ENCODE data around the gene TMEM11. TPM values are rescaled to one million over a fixed set of nuclear protein-coding genes. Genes with fewer than 3 reads are reported as not detected.

TMEM11 gene
- total RNA-seq, 1 donor from 2014 or later: 39.7 TPM

DNA sequence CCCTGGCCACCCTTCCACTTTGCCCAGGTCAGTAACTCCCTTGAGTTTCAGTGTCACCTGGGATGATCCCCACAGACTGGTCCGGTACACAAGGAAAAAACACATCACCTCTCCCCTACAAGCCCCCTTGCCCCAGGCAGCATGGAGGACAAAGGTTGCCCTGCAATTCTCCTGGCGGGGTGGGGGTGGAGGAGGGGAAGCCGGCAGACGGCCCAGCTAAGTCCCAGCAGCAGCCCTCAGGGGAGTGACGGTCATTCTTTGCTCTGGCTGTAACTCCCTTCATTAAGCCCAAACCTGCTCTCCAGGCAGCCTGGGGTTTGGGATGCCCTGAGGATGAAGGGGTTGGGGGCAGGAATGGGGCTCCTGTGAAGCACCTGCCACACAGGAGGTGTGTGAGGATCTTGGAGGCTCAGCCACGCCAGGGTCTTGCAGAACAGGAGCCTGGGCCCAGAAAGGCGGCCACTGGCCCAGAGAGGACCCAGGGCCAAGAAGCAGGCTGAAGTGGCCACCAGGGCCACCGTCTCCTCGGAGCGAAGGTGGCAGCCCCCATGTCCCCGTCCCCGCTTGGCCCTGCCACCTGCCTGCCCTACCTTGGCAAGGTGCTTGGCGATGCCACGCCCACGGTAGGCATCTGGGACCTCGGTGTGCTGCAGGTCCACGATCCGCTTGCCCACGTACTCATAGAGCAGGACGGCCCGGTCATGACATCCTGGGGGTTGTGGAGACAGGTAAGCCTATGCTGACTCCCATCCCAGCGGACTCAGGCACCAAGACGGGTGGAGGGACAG lies 29.7 kb upstream of the TMEM11 start:
- Histone ChIP-seq H3K27me3 (ENCODE audit: low read depth) (no peaks in the 10 kb centered on the region), H3K9me3 (replicated peaks) (no peaks in the 10 kb centered on the region), H3K4me1 (peaks cover 64% of the 10 kb centered on the region), H3K36me3 (peaks cover 7% of the 10 kb centered on the region), H3K4me3 (no peak overlapping the region), H3K27ac (replicated peaks) (peak overlapping the region; percentile 85)
- intact Hi-C loops (cut with micrococcal nuclease): no loop called here
- DNase-seq: no peak
- TF ChIP-seq, protein P1, sequence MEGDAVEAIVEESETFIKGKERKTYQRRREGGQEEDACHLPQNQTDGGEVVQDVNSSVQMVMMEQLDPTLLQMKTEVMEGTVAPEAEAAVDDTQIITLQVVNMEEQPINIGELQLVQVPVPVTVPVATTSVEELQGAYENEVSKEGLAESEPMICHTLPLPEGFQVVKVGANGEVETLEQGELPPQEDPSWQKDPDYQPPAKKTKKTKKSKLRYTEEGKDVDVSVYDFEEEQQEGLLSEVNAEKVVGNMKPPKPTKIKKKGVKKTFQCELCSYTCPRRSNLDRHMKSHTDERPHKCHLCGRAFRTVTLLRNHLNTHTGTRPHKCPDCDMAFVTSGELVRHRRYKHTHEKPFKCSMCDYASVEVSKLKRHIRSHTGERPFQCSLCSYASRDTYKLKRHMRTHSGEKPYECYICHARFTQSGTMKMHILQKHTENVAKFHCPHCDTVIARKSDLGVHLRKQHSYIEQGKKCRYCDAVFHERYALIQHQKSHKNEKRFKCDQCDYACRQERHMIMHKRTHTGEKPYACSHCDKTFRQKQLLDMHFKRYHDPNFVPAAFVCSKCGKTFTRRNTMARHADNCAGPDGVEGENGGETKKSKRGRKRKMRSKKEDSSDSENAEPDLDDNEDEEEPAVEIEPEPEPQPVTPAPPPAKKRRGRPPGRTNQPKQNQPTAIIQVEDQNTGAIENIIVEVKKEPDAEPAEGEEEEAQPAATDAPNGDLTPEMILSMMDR (IDR thresholded peaks at IDR 0.05; ENCODE audit: borderline replicate concordance): no peak

DNA sequence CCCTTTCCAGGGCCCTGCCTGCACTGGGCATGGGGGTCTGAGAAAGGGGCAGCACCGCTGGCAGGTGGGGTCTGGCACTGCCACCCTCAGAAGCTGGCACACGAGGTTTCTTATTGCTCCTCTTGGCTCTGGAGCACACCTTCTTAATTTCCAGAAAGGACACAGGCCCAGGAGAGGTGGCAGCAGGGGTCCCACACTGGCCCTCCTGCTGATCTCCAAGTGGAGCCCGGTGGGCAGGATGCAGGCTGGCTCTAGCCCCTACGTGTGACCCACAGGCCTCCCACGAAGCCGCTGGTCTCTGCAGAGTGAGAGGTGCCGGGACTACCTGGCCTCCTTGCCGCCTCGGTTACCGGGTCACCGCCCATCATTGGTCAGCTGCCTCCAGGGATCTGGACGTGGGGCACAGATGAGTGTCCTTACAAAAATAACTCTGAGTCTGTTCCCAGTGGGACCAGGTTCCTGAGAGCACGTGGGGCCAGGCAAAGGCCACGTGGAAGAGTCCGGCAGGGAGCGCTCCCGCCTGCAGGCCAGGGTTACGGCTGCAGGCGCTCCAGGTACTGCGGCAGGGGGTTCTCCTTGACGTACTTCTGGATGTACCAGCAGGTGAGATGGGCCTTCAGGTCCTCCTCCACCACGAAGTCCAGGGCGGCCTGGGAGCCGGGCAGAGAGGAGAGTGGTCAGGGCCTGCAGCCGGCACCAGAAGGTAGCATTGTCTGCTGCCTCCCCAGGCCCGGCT lies 29.0 kb upstream of the TMEM11 start:
- TF ChIP-seq, protein P1 (IDR thresholded peaks at IDR 0.05; ENCODE audit: borderline replicate concordance): peak; percentile 29
- intact Hi-C loops (cut with micrococcal nuclease): no loop called here
- no peak overlapping the region for H3K4me3 ChIP-seq
- peak overlapping the region; percentile 85 for H3K27ac ChIP-seq (replicated peaks)
- no peaks in the 10 kb centered on the region for H3K9me3 ChIP-seq (replicated peaks)
- peak; percentile 63 for DNase-seq
- peaks cover 57% of the 10 kb centered on the region for H3K4me1 ChIP-seq
- H3K27me3 ChIP-seq (ENCODE audit: low read depth): no peaks in the 10 kb centered on the region
- peaks cover 7% of the 10 kb centered on the region for H3K36me3 ChIP-seq

DNA sequence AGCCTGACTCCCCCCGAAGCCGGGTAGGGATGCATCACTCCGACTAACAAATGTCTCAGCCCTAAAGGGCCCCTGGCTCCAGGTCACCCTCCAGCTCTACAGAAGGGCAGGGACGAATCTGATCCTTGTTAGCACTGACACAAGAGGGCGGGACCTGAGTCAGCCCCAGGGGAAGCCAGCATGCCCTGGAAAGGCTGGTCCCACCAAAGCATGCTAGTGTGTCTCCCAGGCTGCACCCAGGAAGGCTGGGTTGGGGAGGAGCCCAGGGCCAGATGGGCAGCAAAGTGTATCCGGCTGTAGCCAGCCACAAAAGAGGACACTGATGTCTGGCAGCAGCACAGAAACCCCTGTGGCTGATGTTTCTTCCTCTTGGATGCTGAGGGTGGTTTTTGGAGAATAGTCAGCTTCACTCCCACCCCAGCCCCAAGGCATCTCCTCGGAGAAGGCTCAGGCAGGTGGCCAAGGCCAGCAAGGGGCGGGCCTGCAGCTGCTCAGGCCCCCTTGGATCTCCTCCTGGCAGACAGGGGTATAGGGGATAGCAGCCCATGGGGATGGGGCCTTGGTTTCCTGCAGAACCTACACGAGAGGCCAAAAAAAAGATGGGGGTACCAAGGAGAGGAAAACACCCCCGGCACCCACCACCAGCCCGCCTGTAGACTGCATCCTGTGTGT lies 28.2 kb upstream of the TMEM11 start:
- intact Hi-C loops (cut with micrococcal nuclease): no loop called here

GRCh38 chr17:21241564-21241963 lies 27.6 kb upstream of the TMEM11 start:
- DNase-seq: no peak
- TF ChIP-seq, protein P1 (IDR thresholded peaks at IDR 0.05; ENCODE audit: borderline replicate concordance): no peak
- intact Hi-C loops (cut with micrococcal nuclease): no loop called here
- Histone ChIP-seq H3K27me3 (ENCODE audit: low read depth) (no peaks in the 10 kb centered on the region), H3K4me3 (no peak overlapping the region), H3K36me3 (peaks cover 7% of the 10 kb centered on the region), H3K4me1 (peaks cover 43% of the 10 kb centered on the region), H3K27ac (replicated peaks) (peak overlapping the region; percentile 85), H3K9me3 (replicated peaks) (no peaks in the 10 kb centered on the region)

More for the DNA sequence above, 28.2 kb upstream of the TMEM11 start:
- TF ChIP-seq, protein P1 (IDR thresholded peaks at IDR 0.05; ENCODE audit: borderline replicate concordance): no peak
- no peaks in the 10 kb centered on the region for H3K27me3 ChIP-seq (ENCODE audit: low read depth)
- DNase-seq: no peak
- H3K4me3 ChIP-seq: no peak overlapping the region
- peaks cover 7% of the 10 kb centered on the region for H3K36me3 ChIP-seq
- H3K9me3 ChIP-seq (replicated peaks): no peaks in the 10 kb centered on the region
- peaks cover 49% of the 10 kb centered on the region for H3K4me1 ChIP-seq
- peak overlapping the region; percentile 85 for H3K27ac ChIP-seq (replicated peaks)

GRCh38 chr17:21240369-21241055 lies 26.6 kb upstream of the TMEM11 start:
- no peaks in the 10 kb centered on the region for H3K27me3 ChIP-seq (ENCODE audit: low read depth)
- TF ChIP-seq, protein P1 (IDR thresholded peaks at IDR 0.05; ENCODE audit: borderline replicate concordance): no peak
- DNase-seq: no peak
- peaks cover 32% of the 10 kb centered on the region for H3K4me1 ChIP-seq
- no peaks in the 10 kb centered on the region for H3K9me3 ChIP-seq (replicated peaks)
- H3K36me3 ChIP-seq: peaks cover 7% of the 10 kb centered on the region
- intact Hi-C loops (cut with micrococcal nuclease): no loop called here
- no peak overlapping the region for H3K27ac ChIP-seq (replicated peaks)
- no peak overlapping the region for H3K4me3 ChIP-seq

Measured in left ventricle myocardium inferior (tissue), 1 donor.